Tibial nerve (tissue), 3 donors: ENCODE data around the gene SPACA5.
"Not testable (repeated sequence)": the region's sequence is repeated elsewhere in the genome, so short reads cannot be mapped to it uniquely, and the experiment has no call there.

Experiments used
- POLR2A ChIP-seq, 2 donors: fragments of 450-650 bp; IDR thresholded peaks; one replicate each; pipeline ENCODE4 v1.6.1; 2017; ENCODE audit warnings: antibody characterized with exemption in 2 of 2, mild to moderate bottlenecking in 2 of 2, moderate library complexity in 2 of 2
- TF ChIP-seq, protein P1 (sequence below), 5 experiments: fragments of 200-600 bp in 3 of 5; fragments of 450-650 bp in 2 of 5; sonication (generic) in 3 of 5; IDR thresholded peaks; one replicate each; pipeline ENCODE4 v1.5.1; 2016 to 2019; ENCODE audit warnings: antibody characterized with exemption in 5 of 5, mild to moderate bottlenecking in 3 of 5, moderate library complexity in 2 of 5

DNA sequence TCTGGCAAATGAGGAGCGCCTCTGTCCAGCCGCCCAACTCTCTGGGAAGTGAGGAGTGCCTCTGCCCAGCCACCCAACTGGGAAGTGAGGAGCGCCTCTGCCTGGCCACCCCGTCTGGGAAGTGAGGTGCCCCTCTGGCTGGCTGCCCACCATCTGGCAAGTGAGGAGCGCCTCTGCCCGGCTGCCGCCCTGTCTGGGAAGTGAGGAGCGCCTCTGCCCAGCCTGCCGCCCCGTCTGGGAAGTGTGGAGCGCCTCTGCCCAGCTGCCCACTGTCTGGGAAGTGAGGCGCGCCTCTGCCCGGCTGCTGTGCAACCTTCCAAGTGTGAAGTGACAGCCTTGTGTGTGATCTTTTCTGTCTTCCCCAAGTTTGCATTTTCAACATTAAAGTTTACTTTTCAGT is 41.3 kb upstream of the SPACA5 start:
- TF ChIP-seq, protein P1, sequence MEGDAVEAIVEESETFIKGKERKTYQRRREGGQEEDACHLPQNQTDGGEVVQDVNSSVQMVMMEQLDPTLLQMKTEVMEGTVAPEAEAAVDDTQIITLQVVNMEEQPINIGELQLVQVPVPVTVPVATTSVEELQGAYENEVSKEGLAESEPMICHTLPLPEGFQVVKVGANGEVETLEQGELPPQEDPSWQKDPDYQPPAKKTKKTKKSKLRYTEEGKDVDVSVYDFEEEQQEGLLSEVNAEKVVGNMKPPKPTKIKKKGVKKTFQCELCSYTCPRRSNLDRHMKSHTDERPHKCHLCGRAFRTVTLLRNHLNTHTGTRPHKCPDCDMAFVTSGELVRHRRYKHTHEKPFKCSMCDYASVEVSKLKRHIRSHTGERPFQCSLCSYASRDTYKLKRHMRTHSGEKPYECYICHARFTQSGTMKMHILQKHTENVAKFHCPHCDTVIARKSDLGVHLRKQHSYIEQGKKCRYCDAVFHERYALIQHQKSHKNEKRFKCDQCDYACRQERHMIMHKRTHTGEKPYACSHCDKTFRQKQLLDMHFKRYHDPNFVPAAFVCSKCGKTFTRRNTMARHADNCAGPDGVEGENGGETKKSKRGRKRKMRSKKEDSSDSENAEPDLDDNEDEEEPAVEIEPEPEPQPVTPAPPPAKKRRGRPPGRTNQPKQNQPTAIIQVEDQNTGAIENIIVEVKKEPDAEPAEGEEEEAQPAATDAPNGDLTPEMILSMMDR (IDR thresholded peaks at IDR 0.05), result not testable (repeated sequence)
- not testable (repeated sequence) for TF ChIP-seq POLR2A (IDR thresholded peaks at IDR 0.05)
